ENCODE data around the gene CFAP251.

GRCh38 chr12:121872546-121873215 lies 45.7 kb upstream of the CFAP251 start:
- TF ChIP-seq, protein P1, sequence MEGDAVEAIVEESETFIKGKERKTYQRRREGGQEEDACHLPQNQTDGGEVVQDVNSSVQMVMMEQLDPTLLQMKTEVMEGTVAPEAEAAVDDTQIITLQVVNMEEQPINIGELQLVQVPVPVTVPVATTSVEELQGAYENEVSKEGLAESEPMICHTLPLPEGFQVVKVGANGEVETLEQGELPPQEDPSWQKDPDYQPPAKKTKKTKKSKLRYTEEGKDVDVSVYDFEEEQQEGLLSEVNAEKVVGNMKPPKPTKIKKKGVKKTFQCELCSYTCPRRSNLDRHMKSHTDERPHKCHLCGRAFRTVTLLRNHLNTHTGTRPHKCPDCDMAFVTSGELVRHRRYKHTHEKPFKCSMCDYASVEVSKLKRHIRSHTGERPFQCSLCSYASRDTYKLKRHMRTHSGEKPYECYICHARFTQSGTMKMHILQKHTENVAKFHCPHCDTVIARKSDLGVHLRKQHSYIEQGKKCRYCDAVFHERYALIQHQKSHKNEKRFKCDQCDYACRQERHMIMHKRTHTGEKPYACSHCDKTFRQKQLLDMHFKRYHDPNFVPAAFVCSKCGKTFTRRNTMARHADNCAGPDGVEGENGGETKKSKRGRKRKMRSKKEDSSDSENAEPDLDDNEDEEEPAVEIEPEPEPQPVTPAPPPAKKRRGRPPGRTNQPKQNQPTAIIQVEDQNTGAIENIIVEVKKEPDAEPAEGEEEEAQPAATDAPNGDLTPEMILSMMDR (IDR thresholded peaks at IDR 0.05): no peak
- TF ChIP-seq POLR2A (IDR thresholded peaks at IDR 0.05): no peak
- peak; percentile 9 to 27 (median 11) for TF ChIP-seq POLR2AphosphoS5 (IDR thresholded peaks at IDR 0.05)
- no peak for TF ChIP-seq EP300 (IDR thresholded peaks at IDR 0.05; ENCODE audit: low read depth)

Data from transverse colon (tissue), 4 donors.